A549 (cell line): ENCODE measurements around the gene RABL3. TPM values are rescaled to one million over a fixed set of nuclear protein-coding genes. Genes with fewer than 3 reads are reported as not detected.
A peak's percentile ranks its signal among the peaks of the same experiment; 100 is the strongest.

Experiments
- ATAC-seq, 2 experiments: fragments of 200-7000 bp in 1 of 2; fragments of >200 bp in 1 of 2; cut with Nextera tagmentation in 1 of 2; cut with Tn5 transposase in 1 of 2; 3 replicates each; pipeline versions ENCODE4 v1.8.0 to v1.9.1; 2018 to 2020; ENCODE audit warnings: mild to moderate bottlenecking in 1 of 2, moderate library complexity in 1 of 2
- CTCF ChIA-PET: fragments of 300-600 bp; sonication (Branson Sonifier 250); formaldehyde crosslinking; extraction: SDS; loops from one replicate; lab custom pipeline; 2021; ENCODE audit warnings: antibody characterized with exemption, inconsistent platforms; lab: Yijun Ruan, JAX
- POLR2A ChIA-PET: fragments of 350-600 bp; formaldehyde crosslinking; extraction: SDS; loops from one replicate; lab custom pipeline; 2021; ENCODE audit warnings: antibody characterized with exemption, inconsistent platforms; lab: Yijun Ruan, JAX
- DNase-seq, 2 experiments: peaks; one replicate each; pipeline versions ENCODE4 v3.0.0 to v3.0.0-alpha.2; 2011 to 2016; ENCODE audit warnings: low read depth in 1 of 2, low spot score in 1 of 2
- FAIRE-seq: peaks from 2 replicates; lab custom pipeline; 2011; peaks lifted over from hg19 to GRCh38; lab: Jason Lieb, UNC
- H3K27ac ChIP-seq, 2 experiments: fragments of >200 bp; sonication (Bioruptor Twin); formaldehyde crosslinking; 3 replicates each; pipeline ENCODE4 v1.5.1; 2016 to 2017
- H3K4me1 ChIP-seq: fragments of >200 bp; sonication (Bioruptor Twin); formaldehyde crosslinking; 3 replicates; pipeline ENCODE4 v1.6.1; 2016
- H3K4me2 ChIP-seq: fragments of >200 bp; sonication (Bioruptor Twin); formaldehyde crosslinking; 3 replicates; pipeline ENCODE4 v1.6.1; 2016
- H3K4me3 ChIP-seq: fragments of >200 bp; sonication (Bioruptor Twin); formaldehyde crosslinking; 3 replicates; pipeline ENCODE4 v1.5.1; 2016
- H3K9me3 ChIP-seq: fragments of >200 bp; sonication (Bioruptor Twin); formaldehyde crosslinking; 3 replicates; pipeline ENCODE4 v1.6.1; 2016
- CTCF ChIP-seq: fragments of >200 bp; sonication (Bioruptor Twin); formaldehyde crosslinking; IDR thresholded peaks from 3 replicates; pipeline ENCODE4 v1.5.1; 2016
- FOSB ChIP-seq: fragments of 250-450 bp; sonication (Bioruptor Pico); IDR thresholded peaks from 2 replicates; pipeline ENCODE4 v1.5.0; 2020; ENCODE audit warnings: mild to moderate bottlenecking, moderate library complexity
- HDAC2 ChIP-seq: fragments of 200-600 bp; sonication (generic); IDR thresholded peaks from 2 replicates; pipeline ENCODE4 v1.6.1; 2016
- HOXB5 ChIP-seq: fragments of 250-450 bp; sonication (Bioruptor Pico); IDR thresholded peaks from 2 replicates; pipeline ENCODE4 v1.5.0; 2020; ENCODE audit warnings: mild to moderate bottlenecking, moderate library complexity
- JUN ChIP-seq, 2 experiments: fragments of >200 bp; sonication (Bioruptor Twin); formaldehyde crosslinking; IDR thresholded peaks; 2 replicates in 1 of 2; 3 replicates in 1 of 2; pipeline ENCODE4 v1.6.1; 2016 to 2017
- JUNB ChIP-seq: fragments of >200 bp; sonication (Bioruptor Twin); formaldehyde crosslinking; IDR thresholded peaks from 2 replicates; pipeline ENCODE4 v1.6.1; 2016
- MAFK ChIP-seq: fragments of 450-650 bp; IDR thresholded peaks from 2 replicates; pipeline ENCODE4 v1.6.1; 2014; ENCODE audit not compliant: partially characterized antibody
- NFE2L2 ChIP-seq: fragments of 150-350 bp; conservative IDR thresholded peaks from 2 replicates; pipeline ENCODE4 v1.6.1; 2014; ENCODE audit warnings: low read length
- NR3C1 ChIP-seq: fragments of >200 bp; sonication (Bioruptor Twin); formaldehyde crosslinking; IDR thresholded peaks from 3 replicates; pipeline ENCODE4 v1.6.1; 2017
- PHF8 ChIP-seq: fragments of 200-600 bp; sonication (generic); IDR thresholded peaks from 2 replicates; pipeline ENCODE4 v1.6.1; 2016; ENCODE audit warnings: low read depth, mild to moderate bottlenecking, antibody characterized with exemption, moderate library complexity, borderline replicate concordance
- POLR2AphosphoS2 ChIP-seq: conservative IDR thresholded peaks from 2 replicates; pipeline ENCODE4 v1.6.1; 2012; ENCODE audit warnings: low read length, improper control_type of control experiment, inconsistent platforms
- REST ChIP-seq: fragments of 200-600 bp; sonication (generic); IDR thresholded peaks from 2 replicates; pipeline ENCODE4 v1.6.1; 2016; ENCODE audit warnings: antibody characterized with exemption, mild to moderate bottlenecking, moderate library complexity
- RFX5 ChIP-seq: fragments of 450-650 bp; IDR thresholded peaks from 2 replicates; pipeline ENCODE4 v1.7.1; 2014; ENCODE audit warnings: antibody characterized with exemption, mild to moderate bottlenecking, moderate library complexity
- USF2 ChIP-seq: fragments of 450-650 bp; IDR thresholded peaks from 2 replicates; pipeline ENCODE4 v1.6.1; 2014; ENCODE audit warnings: antibody characterized with exemption
- ZSCAN20 ChIP-seq: fragments of 250-450 bp; sonication (Bioruptor Pico); IDR thresholded peaks from 2 replicates; pipeline ENCODE4 v1.8.0; 2022; ENCODE audit warnings: mild to moderate bottlenecking, moderate library complexity
- WGBS: methylation state at CpG from one replicate; pipeline ENCODE4 v1.1.6; 2017; ENCODE audit errors: missing lambda C conversion rate; 5-methylcytosine and 5-hydroxymethylcytosine counted together
- polyA plus RNA-seq, 4 experiments: library from polyadenylated mRNA; depleted of rRNA in 3 of 4; stranded (reverse); fragments of >200 nt; fragmentation: RNase III in 1 of 4; extraction: RNeasy Plus Mini Kit Qiagen cat#74134 plus additional on column Dnase treatment in 1 of 4; gene quantifications; 2 replicates in 3 of 4; 3 replicates in 1 of 4; pipeline ENCODE4 v1.2.3, GENCODE V29; 2011 to 2017

The RABL3 gene
- polyA plus RNA-seq, 2 of the 4 experiments (the other 2 are of a cell fraction), result 14.0 to 29.0 TPM

GRCh38 chr3:120646771-120647432 lies 95.4 kb downstream of the RABL3 start:
- TF ChIP-seq ZSCAN20 (CRISPR knock-in tag) (no peak), HOXB5 (CRISPR knock-in tag) (no peak)
- 82% methylated on average over 5 of the region's 5 CpGs for WGBS
- no peak for FAIRE-seq
- Histone ChIP-seq H3K4me3 (no peak overlapping the region), H3K27ac (no peak overlapping the region), H3K4me1 (peaks cover 10% of the 10 kb centered on the region), H3K9me3 (no peaks in the 10 kb centered on the region), H3K4me2 (no peak overlapping the region)
- ChIA-PET CTCF (interaction anchor here (1.3 to 1.6 kb wide), 2 partner anchors 148 to 149 kb away, joined by 4 to 6 read pairs; no protein-coding TSS in a partner anchor), POLR2A (no interaction called here)
- no peak for ATAC-seq
- no peak for DNase-seq

GRCh38 chr3:120645083-120645845 lies 97.1 kb downstream of the RABL3 start:
- Histone ChIP-seq H3K4me1 (peaks cover 10% of the 10 kb centered on the region), H3K4me3 (no peak overlapping the region), H3K9me3 (no peaks in the 10 kb centered on the region), H3K27ac (0 out of 6 replicates have a peak overlapping the region, but pooled peaks of 1 of the 2 experiments have one; percentile 9), H3K4me2 (no peak overlapping the region)
- ChIA-PET CTCF (interaction anchor here (1.1 to 1.9 kb wide), 3 partner anchors 11 to 150 kb away, joined by 3 to 6 read pairs (median 6); no protein-coding TSS in a partner anchor), POLR2A (no interaction called here)
- FAIRE-seq (no peak), ATAC-seq (peak in 1 of 2 experiments; percentile 13; a peak in 2 of 6 replicates), DNase-seq (no peak)
- no peak for TF ChIP-seq PHF8
- WGBS, result 83% methylated on average over 5 of the region's 5 CpGs

GRCh38 chr3:120642368-120642948 lies 99.9 kb downstream of the RABL3 start:
- H3K27ac ChIP-seq, result peak overlapping the region; percentile 1 to 38; a peak in 3 of 6 replicates
- CTCF ChIA-PET, result interaction anchor here (0.9 to 1.6 kb wide), 3 partner anchors 10 to 153 kb away, joined by 3 to 5 read pairs (median 3); no protein-coding TSS in a partner anchor
- FAIRE-seq (no peak), DNase-seq (peak in 1 of 2 experiments; percentile 85), ATAC-seq (peak; percentile 42 to 87; a peak in 4 of 6 replicates)
- WGBS, result 53% methylated on average over 4 of the region's 4 CpGs
- H3K4me2 ChIP-seq, result no peak overlapping the region
- H3K4me1 ChIP-seq, result peaks cover 10% of the 10 kb centered on the region
- POLR2A ChIA-PET, result interaction anchor here (0.5 kb wide), 1 partner anchor 826 kb away, joined by 8 read pairs; no protein-coding TSS in a partner anchor
- TF ChIP-seq FOSB, result no peak
- TF ChIP-seq MAFK, result peak; percentile 78
- TF ChIP-seq JUNB, result no peak
- TF ChIP-seq HOXB5 (CRISPR knock-in tag), result no peak
- no peak for TF ChIP-seq NR3C1
- TF ChIP-seq REST, result no peak
- TF ChIP-seq RFX5, result no peak
- peak; percentile 83 for TF ChIP-seq NFE2L2
- TF ChIP-seq CTCF, result no peak
- TF ChIP-seq JUN (IDR thresholded peaks at IDR 0.05), result no peak
- no peak for TF ChIP-seq USF2
- no peak for TF ChIP-seq HDAC2
- TF ChIP-seq POLR2AphosphoS2, result no peak
- TF ChIP-seq, all 56 proteins: peak for 2
- Histone ChIP-seq H3K9me3 (no peaks in the 10 kb centered on the region), H3K4me3 (no peak overlapping the region)
